PC-9 (cell line): Measurements from ENCODE around the gene SLC24A2. TPM values are rescaled to one million over a fixed set of nuclear protein-coding genes. Genes with fewer than 3 reads are reported as not detected.

ENCODE experiments used
- BruUV-seq: library from RNA; stranded (reverse); fragments of 400-500 nt; replicated peaks from 2 replicates; lab custom pipeline; 2021; lab: Mats Ljungman, UMichigan
- CTCF ChIA-PET: fragments of 300-600 bp; sonication (Branson Sonifier 250); formaldehyde crosslinking; loops from one replicate; lab custom pipeline; 2022; ENCODE audit warnings: antibody characterized with exemption; lab: Charles Lee
- POLR2A ChIA-PET: fragments of 300-600 bp; sonication (Branson Sonifier 250); formaldehyde crosslinking; loops from one replicate; lab custom pipeline; 2022; ENCODE audit warnings: antibody characterized with exemption; ENCODE audit not compliant: unreplicated experiment; lab: Charles Lee
- DNase-seq, 2 experiments: peaks; one replicate each; pipeline versions ENCODE4 v3.0.0 to v3.0.0-alpha.2; 2015 to 2022; ENCODE audit warnings: mixed read lengths in 1 of 2
- H2AFZ ChIP-seq: fragments of 200-600 bp; sonication (generic); 2 replicates; pipeline ENCODE4 v1.8.1; 2017; ENCODE audit warnings: antibody characterized with exemption
- H3F3A ChIP-seq: fragments of 200-600 bp; sonication (generic); 2 replicates; pipeline ENCODE4 v1.8.1; 2017; ENCODE audit warnings: antibody characterized with exemption, mild to moderate bottlenecking, low read depth; ENCODE audit not compliant: insufficient read depth
- H3K27ac ChIP-seq: fragments of 200-600 bp; sonication (generic); 2 replicates; pipeline ENCODE4 v1.6.1; 2016; ENCODE audit warnings: mixed run types
- H3K27me3 ChIP-seq: fragments of 200-600 bp; sonication (generic); 2 replicates; pipeline ENCODE4 v1.6.1; 2016; ENCODE audit warnings: low read depth, mixed run types; ENCODE audit not compliant: insufficient read depth
- H3K36me3 ChIP-seq: fragments of 200-600 bp; sonication (generic); 2 replicates; pipeline ENCODE4 v1.6.1; 2016; ENCODE audit warnings: low read depth, mixed run types
- H3K4me1 ChIP-seq: fragments of 200-600 bp; sonication (generic); replicated peaks from 2 replicates; pipeline ENCODE4 v1.6.1; 2016; ENCODE audit warnings: mixed run types; ENCODE audit not compliant: insufficient read depth
- H3K4me2 ChIP-seq: fragments of 200-600 bp; sonication (generic); 2 replicates; pipeline ENCODE4 v1.6.1; 2017; ENCODE audit warnings: mixed run types
- H3K4me3 ChIP-seq: fragments of 200-600 bp; sonication (generic); 2 replicates; pipeline ENCODE4 v1.6.1; 2016; ENCODE audit warnings: mixed run types
- H3K79me2 ChIP-seq: fragments of 200-600 bp; sonication (generic); 2 replicates; pipeline ENCODE4 v1.6.1; 2017; ENCODE audit warnings: low read depth, mixed run types
- H3K9me2 ChIP-seq: fragments of 200-600 bp; sonication (generic); 2 replicates; pipeline ENCODE4 v1.8.1; 2017; ENCODE audit warnings: mild to moderate bottlenecking; ENCODE audit not compliant: insufficient read depth
- H3K9me3 ChIP-seq: fragments of 200-600 bp; sonication (generic); 2 replicates; pipeline ENCODE4 v1.8.1; 2016; ENCODE audit warnings: low read depth; ENCODE audit not compliant: insufficient read depth
- H4K20me1 ChIP-seq: fragments of 200-600 bp; sonication (generic); 2 replicates; pipeline ENCODE4 v1.8.1; 2017; ENCODE audit not compliant: insufficient read depth
- CTCF ChIP-seq: fragments of 200-600 bp; sonication (generic); conservative IDR thresholded peaks from 2 replicates; pipeline ENCODE4 v1.6.1; 2017; ENCODE audit warnings: mixed run types, antibody characterized with exemption, mild to moderate bottlenecking, moderate library complexity
- EZH2 ChIP-seq: fragments of 200-600 bp; sonication (generic); IDR thresholded peaks from 2 replicates; pipeline ENCODE4 v1.8.0; 2017; ENCODE audit warnings: antibody characterized with exemption, low read depth
- intact Hi-C: fragments of 100-400 bp; cut with micrococcal nuclease; formaldehyde crosslinking; loops from one replicate; pipeline ENCODE4 v1.10.0; 2022; ENCODE audit not compliant: unreplicated experiment
- total RNA-seq: library from RNA; stranded (reverse); gene quantifications from 2 replicates; pipeline ENCODE4 v1.2.3, GENCODE V29; 2021

SLC24A2 gene
- total RNA-seq, 1 experiment from 2014 or later, result not detected

GRCh38 chr9:19800884-19801283 lies 12.0 kb upstream of the SLC24A2 start:
- H3K79me2 ChIP-seq, result no peaks in the 10 kb centered on the region
- no peak overlapping the region for H3K27ac ChIP-seq
- no peak for TF ChIP-seq EZH2
- no peak for TF ChIP-seq CTCF
- no peaks in the 10 kb centered on the region for H3K4me1 ChIP-seq
- no peaks in the 10 kb centered on the region for H3K36me3 ChIP-seq
- no peak overlapping the region for H3K4me2 ChIP-seq
- no peaks in the 10 kb centered on the region for H4K20me1 ChIP-seq
- no peaks in the 10 kb centered on the region for H3K9me3 ChIP-seq
- H2AFZ ChIP-seq, result no peak overlapping the region
- H3K9me2 ChIP-seq, result no peaks in the 10 kb centered on the region
- no TSS peak for BruUV-seq
- DNase-seq, result no peak
- CTCF ChIA-PET, result no interaction called here
- intact Hi-C loops, result no loop called here
- H3F3A ChIP-seq, result no peaks in the 10 kb centered on the region
- no peak overlapping the region for H3K4me3 ChIP-seq
- POLR2A ChIA-PET, result no interaction called here
- H3K27me3 ChIP-seq, result no peaks in the 10 kb centered on the region

- no TSS peak for BruUV-seq
- POLR2A ChIA-PET, result no interaction called here
- Histone ChIP-seq H3K4me1 (no peaks in the 10 kb centered on the region), H3K9me2 (no peaks in the 10 kb centered on the region), H3K4me2 (no peak overlapping the region), H3K4me3 (no peak overlapping the region), H3K27ac (no peak overlapping the region), H3K27me3 (no peaks in the 10 kb centered on the region), H3F3A (no peaks in the 10 kb centered on the region), H3K79me2 (no peaks in the 10 kb centered on the region), H3K9me3 (no peaks in the 10 kb centered on the region), H3K36me3 (no peaks in the 10 kb centered on the region), H2AFZ (no peak overlapping the region), H4K20me1 (no peaks in the 10 kb centered on the region)
- CTCF ChIA-PET, result no interaction called here
- TF ChIP-seq CTCF, result no peak
- no peak for TF ChIP-seq EZH2
- DNase-seq, result no peak
- intact Hi-C loops, result no loop called here
These were observed 10.9 kb upstream of the SLC24A2 start for GRCh38 chr9:19799784-19800183.

DNA sequence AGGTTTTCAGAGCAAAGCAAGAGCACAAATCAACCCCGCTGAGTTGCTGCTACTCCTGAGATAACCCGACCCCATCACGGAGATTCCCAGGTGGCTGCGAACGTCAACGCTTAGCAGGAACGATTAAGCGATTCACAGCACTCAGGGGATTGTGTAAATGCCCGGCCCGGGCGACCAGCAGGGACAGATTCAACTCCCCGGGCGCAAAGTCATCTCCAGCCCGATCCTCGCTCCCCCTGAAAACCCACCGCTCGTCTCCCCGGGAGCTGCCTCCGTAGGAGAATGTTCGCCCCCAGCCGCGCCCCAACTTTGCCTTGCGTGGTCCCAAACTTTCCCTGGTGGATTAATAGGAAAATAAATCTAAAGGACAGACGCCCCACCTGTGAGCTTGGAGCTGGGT lies 685 bp downstream of the SLC24A2 start:
- Histone ChIP-seq H3K9me3 (no peaks in the 10 kb centered on the region), H2AFZ (no peak overlapping the region), H3K4me3 (no peak overlapping the region), H3F3A (no peaks in the 10 kb centered on the region), H3K79me2 (no peaks in the 10 kb centered on the region), H3K9me2 (no peaks in the 10 kb centered on the region), H3K4me2 (no peak overlapping the region), H3K4me1 (no peaks in the 10 kb centered on the region), H4K20me1 (no peaks in the 10 kb centered on the region), H3K27me3 (no peaks in the 10 kb centered on the region), H3K27ac (no peak overlapping the region), H3K36me3 (no peaks in the 10 kb centered on the region)
- intact Hi-C loops, result no loop called here
- BruUV-seq, result no TSS peak
- ChIA-PET POLR2A (no interaction called here), CTCF (no interaction called here)
- no peak for TF ChIP-seq CTCF
- no peak for TF ChIP-seq EZH2
- no peak for DNase-seq
